ENCODE results near the gene ZNF558. TPM values are rescaled to one million over a fixed set of nuclear protein-coding genes. Genes with fewer than 3 reads are reported as not detected.

Gene ZNF558
- total and polyA plus RNA-seq, 2 of the 8 experiments (the other 6 are each of a cell fraction or from before 2014, with no cell fraction given), result 4.3 to 14.3 TPM

GRCh38 chr19:8849232-8849631, 17.1 kb upstream of the ZNF558 start (continued):
- TF ChIP-seq HDAC2 (IDR thresholded peaks at IDR 0.05; ENCODE audit: borderline replicate concordance in 1 of 2, low read depth in 2 of 2, low read length in 2 of 2) (no peak), CBX5 (IDR thresholded peaks at IDR 0.05; ENCODE audit: low read depth, low read length) (no peak), BRCA1 (IDR thresholded peaks at IDR 0.05; ENCODE audit: low read depth, low read length) (no peak), PHF8 (conservative IDR thresholded peaks at IDR 0.05; ENCODE audit: low read depth, low read length) (no peak)
